GM23248 (cell line): ENCODE results near the gene MACROD2. TPM values are rescaled to one million over a fixed set of nuclear protein-coding genes. Genes with fewer than 3 reads are reported as not detected.

Source experiments
- DNase-seq: peaks from one replicate; pipeline ENCODE4 v3.0.0-alpha.2; 2015
- H2AFZ ChIP-seq: fragments of 200-600 bp; sonication (generic); 2 replicates; pipeline ENCODE4 v1.6.1; 2016; ENCODE audit warnings: antibody characterized with exemption
- H3F3A ChIP-seq: fragments of 200-600 bp; sonication (generic); 2 replicates; pipeline ENCODE4 v1.6.1; 2016; ENCODE audit warnings: mild to moderate bottlenecking, antibody characterized with exemption, mixed run types; ENCODE audit not compliant: insufficient read depth
- H3K27ac ChIP-seq: fragments of 200-600 bp; sonication (generic); 2 replicates; pipeline ENCODE4 v1.5.1; 2016; ENCODE audit warnings: mild to moderate bottlenecking
- H3K27me3 ChIP-seq: fragments of 200-600 bp; sonication (generic); replicated peaks from 2 replicates; pipeline ENCODE4 v1.6.1; 2016; ENCODE audit warnings: mild to moderate bottlenecking; ENCODE audit not compliant: insufficient read depth
- H3K36me3 ChIP-seq: fragments of 200-600 bp; sonication (generic); 2 replicates; pipeline ENCODE4 v1.6.1; 2016; ENCODE audit warnings: low read depth, mild to moderate bottlenecking
- H3K4me1 ChIP-seq: fragments of 200-600 bp; sonication (generic); 2 replicates; pipeline ENCODE4 v1.6.1; 2016; ENCODE audit warnings: mild to moderate bottlenecking; ENCODE audit not compliant: insufficient read depth
- H3K4me2 ChIP-seq: fragments of 200-600 bp; sonication (generic); one replicate; pipeline ENCODE4 v1.6.1; 2016; ENCODE audit warnings: mild to moderate bottlenecking; ENCODE audit not compliant: unreplicated experiment
- H3K4me3 ChIP-seq: fragments of 200-600 bp; sonication (generic); 2 replicates; pipeline ENCODE4 v1.5.1; 2016; ENCODE audit warnings: mild to moderate bottlenecking
- H3K79me2 ChIP-seq: fragments of 200-600 bp; sonication (generic); 2 replicates; pipeline ENCODE4 v1.6.1; 2016; ENCODE audit warnings: mild to moderate bottlenecking; ENCODE audit not compliant: insufficient read depth
- H3K9ac ChIP-seq: fragments of 200-600 bp; sonication (generic); 2 replicates; pipeline ENCODE4 v1.6.1; 2016; ENCODE audit warnings: mild to moderate bottlenecking
- H3K9me2 ChIP-seq: fragments of 200-600 bp; sonication (generic); 2 replicates; pipeline ENCODE4 v1.6.1; 2016; ENCODE audit warnings: mixed run types, mild to moderate bottlenecking, moderate library complexity; ENCODE audit not compliant: insufficient read depth
- H3K9me3 ChIP-seq: fragments of 200-600 bp; sonication (generic); one replicate; pipeline ENCODE4 v1.6.1; 2017; ENCODE audit warnings: low read depth
- H4K20me1 ChIP-seq: fragments of 200-600 bp; sonication (generic); 2 replicates; pipeline ENCODE4 v1.6.0; 2016; ENCODE audit not compliant: insufficient read depth
- EZH2 ChIP-seq: fragments of 200-600 bp; sonication (generic); IDR thresholded peaks from 2 replicates; pipeline ENCODE4 v1.6.1; 2018; ENCODE audit warnings: antibody characterized with exemption, mild to moderate bottlenecking; ENCODE audit not compliant: insufficient read depth, poor library complexity, severe bottlenecking
- EZH2phosphoT487 ChIP-seq: fragments of 200-600 bp; sonication (generic); IDR thresholded peaks from 2 replicates; pipeline ENCODE4 v1.6.1; 2018; ENCODE audit warnings: antibody characterized with exemption, moderate library complexity, mild to moderate bottlenecking, low read depth; ENCODE audit not compliant: insufficient read depth
- WGBS, 2 experiments: methylation state at CpG; one replicate each; pipeline ENCODE4 v1.1.6; 2015 to 2017; ENCODE audit warnings: low lambda C conversion rate in 2 of 2, low coverage in 1 of 2; ENCODE audit errors: missing lambda C conversion rate in 2 of 2; 5-methylcytosine and 5-hydroxymethylcytosine counted together
- in situ Hi-C: fragments of 300-500 bp; cut with MboI; formaldehyde crosslinking; loops from 2 replicates; pipeline ENCODE4 v1.15.0; 2020
- polyA plus RNA-seq: library from polyadenylated mRNA; unstranded; fragments of >200 nt; fragmentation: Nextera tagmentation; extraction: Ambion mirVana; gene quantifications from 2 replicates; pipeline ENCODE4 v1.2.1, GENCODE V29; 2016
- total RNA-seq: library from RNA; depleted of rRNA; stranded (reverse); fragments of >200 nt; shearing (Covaris generic); gene quantifications from 2 replicates; pipeline ENCODE4 v1.2.3, GENCODE V29; 2014

The MACROD2 gene
- total and polyA plus RNA-seq, 2 experiments from 2014 or later, result 1.1 to 3.1 TPM

GRCh38 chr20:15827628-15828027 lies 1832.3 kb downstream of the MACROD2 start:
- no peaks in the 10 kb centered on the region for H3K4me1 ChIP-seq
- no peaks in the 10 kb centered on the region for H3K9me2 ChIP-seq
- no peak overlapping the region for H3K27ac ChIP-seq
- H3F3A ChIP-seq, result no peaks in the 10 kb centered on the region
- no peak overlapping the region for H3K4me2 ChIP-seq
- no peak overlapping the region for H2AFZ ChIP-seq
- no peak overlapping the region for H3K4me3 ChIP-seq
- no peaks in the 10 kb centered on the region for H4K20me1 ChIP-seq
- H3K79me2 ChIP-seq, result no peaks in the 10 kb centered on the region
- in situ Hi-C loops, result no loop called here
- no peak overlapping the region for H3K9ac ChIP-seq
- DNase-seq, result no peak
- TF ChIP-seq EZH2phosphoT487 (no peak), EZH2 (no peak)
- no peaks in the 10 kb centered on the region for H3K9me3 ChIP-seq
- no peaks in the 10 kb centered on the region for H3K27me3 ChIP-seq
- no peaks in the 10 kb centered on the region for H3K36me3 ChIP-seq

- no peaks in the 10 kb centered on the region for H3K9me2 ChIP-seq
- no peaks in the 10 kb centered on the region for H3K9me3 ChIP-seq
- no peak overlapping the region for H3K27ac ChIP-seq
- in situ Hi-C loops, result no loop called here
- no peaks in the 10 kb centered on the region for H4K20me1 ChIP-seq
- H2AFZ ChIP-seq, result no peak overlapping the region
- no peaks in the 10 kb centered on the region for H3K36me3 ChIP-seq
- H3K4me2 ChIP-seq, result no peak overlapping the region
- no peaks in the 10 kb centered on the region for H3K27me3 ChIP-seq
- no peaks in the 10 kb centered on the region for H3K4me1 ChIP-seq
- no peak for DNase-seq
- no peaks in the 10 kb centered on the region for H3K79me2 ChIP-seq
- TF ChIP-seq EZH2 (no peak), EZH2phosphoT487 (no peak)
- no peak overlapping the region for H3K9ac ChIP-seq
- H3F3A ChIP-seq, result no peaks in the 10 kb centered on the region
- no peak overlapping the region for H3K4me3 ChIP-seq
Observed at GRCh38 chr20:15831201-15831600, 1835.9 kb downstream of the MACROD2 start.

- in situ Hi-C loops, result no loop called here
- Histone ChIP-seq H3K4me3 (no peak overlapping the region), H3K9me2 (no peaks in the 10 kb centered on the region), H3F3A (no peaks in the 10 kb centered on the region), H3K9ac (no peak overlapping the region), H3K36me3 (no peaks in the 10 kb centered on the region), H3K4me1 (no peaks in the 10 kb centered on the region), H3K79me2 (no peaks in the 10 kb centered on the region), H3K27ac (no peak overlapping the region), H2AFZ (no peak overlapping the region), H4K20me1 (no peaks in the 10 kb centered on the region), H3K27me3 (no peaks in the 10 kb centered on the region), H3K9me3 (no peaks in the 10 kb centered on the region), H3K4me2 (no peak overlapping the region)
- no peak for DNase-seq
- TF ChIP-seq EZH2 (no peak), EZH2phosphoT487 (no peak)
- WGBS, 2 experiments, result 52 to 53% methylated on average over 6 of the region's 6 CpGs
Observed at GRCh38 chr20:15832512-15832911, 1837.2 kb downstream of the MACROD2 start.

GRCh38 chr20:15834857-15835256 lies 1839.5 kb downstream of the MACROD2 start:
- Histone ChIP-seq H3K9ac (no peak overlapping the region), H3K4me3 (no peak overlapping the region), H3K9me3 (no peaks in the 10 kb centered on the region), H3F3A (no peaks in the 10 kb centered on the region), H3K27ac (no peak overlapping the region), H4K20me1 (no peaks in the 10 kb centered on the region), H3K27me3 (no peaks in the 10 kb centered on the region), H3K4me2 (no peak overlapping the region), H3K4me1 (no peaks in the 10 kb centered on the region), H3K36me3 (no peaks in the 10 kb centered on the region), H3K79me2 (no peaks in the 10 kb centered on the region), H2AFZ (no peak overlapping the region), H3K9me2 (no peaks in the 10 kb centered on the region)
- in situ Hi-C loops, result no loop called here
- WGBS, 2 experiments, result 49 to 51% methylated on average over 3 of the region's 3 CpGs
- DNase-seq, result no peak
- TF ChIP-seq EZH2 (no peak), EZH2phosphoT487 (no peak)

GRCh38 chr20:15835811-15836210 lies 1840.5 kb downstream of the MACROD2 start:
- TF ChIP-seq EZH2, result no peak
- no peak for TF ChIP-seq EZH2phosphoT487
- WGBS, 2 experiments, result 13 to 25% methylated on average over 1 of the region's 1 CpG
- Histone ChIP-seq H4K20me1 (no peaks in the 10 kb centered on the region), H3K4me1 (no peaks in the 10 kb centered on the region), H3K9me2 (no peaks in the 10 kb centered on the region), H3F3A (no peaks in the 10 kb centered on the region), H3K27me3 (no peaks in the 10 kb centered on the region), H3K4me3 (no peak overlapping the region), H3K36me3 (no peaks in the 10 kb centered on the region), H3K4me2 (no peak overlapping the region), H3K9ac (no peak overlapping the region), H3K79me2 (no peaks in the 10 kb centered on the region), H2AFZ (no peak overlapping the region), H3K27ac (no peak overlapping the region), H3K9me3 (no peaks in the 10 kb centered on the region)
- in situ Hi-C loops, result no loop called here
- no peak for DNase-seq
